Measurements from ENCODE around the gene POLR1F. TPM values are rescaled to one million over a fixed set of nuclear protein-coding genes. Genes with fewer than 3 reads are reported as not detected.

The POLR1F gene
- total RNA-seq, 3 donors from 2014 or later (not counting 1 experiment from before 2014, with no cell fraction given): 25.9 to 38.5 (median 31.3) TPM

DNA sequence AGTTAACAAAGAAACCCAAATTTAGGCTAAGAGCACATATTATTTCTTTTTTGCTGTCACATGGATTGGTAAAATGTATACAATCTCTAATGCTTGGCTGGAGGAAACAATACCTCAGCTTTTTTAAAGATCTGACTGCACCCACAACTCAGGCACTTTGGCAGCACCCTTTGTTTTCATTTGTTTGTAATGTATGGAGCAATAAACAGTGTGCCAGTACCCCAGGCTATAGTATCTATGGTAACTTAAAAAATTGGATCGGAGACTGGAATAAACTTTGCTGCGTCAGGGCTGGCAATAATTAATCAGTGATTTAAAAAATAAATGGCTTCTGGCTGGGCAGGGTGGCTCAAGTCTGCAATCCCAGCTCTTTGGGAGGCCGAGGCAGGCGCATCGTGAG lies 27.2 kb downstream of the POLR1F start:
- 91% methylated on average over 3 of the region's 5 CpGs for WGBS (ENCODE audit: insufficient coverage)
- H3K36me3 Mint-ChIP-seq: no peaks in the 10 kb centered on the region
- DNase-seq (no peak), ATAC-seq (no peak)
- no peak overlapping the region for H3K27ac ChIP-seq (ENCODE audit: low read length)
- no peaks in the 10 kb centered on the region for H3K4me1 Mint-ChIP-seq
- H3K27ac Mint-ChIP-seq: no peak overlapping the region
- intact Hi-C loops (cut with micrococcal nuclease): no loop called here
- no peaks in the 10 kb centered on the region for H3K36me3 ChIP-seq (ENCODE audit: control insufficient read depth, insufficient read depth, low read length)
- no peak overlapping the region for H3K4me3 Mint-ChIP-seq
- no peaks in the 10 kb centered on the region for H3K27me3 Mint-ChIP-seq (ENCODE audit: low read depth in 2 of 2)
- no peaks in the 10 kb centered on the region for H3K27me3 ChIP-seq (ENCODE audit: control insufficient read depth, insufficient read depth, low read length)
- TF ChIP-seq, protein P1, sequence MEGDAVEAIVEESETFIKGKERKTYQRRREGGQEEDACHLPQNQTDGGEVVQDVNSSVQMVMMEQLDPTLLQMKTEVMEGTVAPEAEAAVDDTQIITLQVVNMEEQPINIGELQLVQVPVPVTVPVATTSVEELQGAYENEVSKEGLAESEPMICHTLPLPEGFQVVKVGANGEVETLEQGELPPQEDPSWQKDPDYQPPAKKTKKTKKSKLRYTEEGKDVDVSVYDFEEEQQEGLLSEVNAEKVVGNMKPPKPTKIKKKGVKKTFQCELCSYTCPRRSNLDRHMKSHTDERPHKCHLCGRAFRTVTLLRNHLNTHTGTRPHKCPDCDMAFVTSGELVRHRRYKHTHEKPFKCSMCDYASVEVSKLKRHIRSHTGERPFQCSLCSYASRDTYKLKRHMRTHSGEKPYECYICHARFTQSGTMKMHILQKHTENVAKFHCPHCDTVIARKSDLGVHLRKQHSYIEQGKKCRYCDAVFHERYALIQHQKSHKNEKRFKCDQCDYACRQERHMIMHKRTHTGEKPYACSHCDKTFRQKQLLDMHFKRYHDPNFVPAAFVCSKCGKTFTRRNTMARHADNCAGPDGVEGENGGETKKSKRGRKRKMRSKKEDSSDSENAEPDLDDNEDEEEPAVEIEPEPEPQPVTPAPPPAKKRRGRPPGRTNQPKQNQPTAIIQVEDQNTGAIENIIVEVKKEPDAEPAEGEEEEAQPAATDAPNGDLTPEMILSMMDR (IDR thresholded peaks at IDR 0.05): no peak
- H3K9me3 ChIP-seq (ENCODE audit: control insufficient read depth, insufficient read depth, low read length): no peaks in the 10 kb centered on the region
- H3K4me3 ChIP-seq (ENCODE audit: low read length): no peak overlapping the region
- H3K4me1 ChIP-seq (ENCODE audit: control insufficient read depth, insufficient read depth, low read length): no peaks in the 10 kb centered on the region
- peaks cover 6% of the 10 kb centered on the region in 2 donors for H3K9me3 Mint-ChIP-seq

DNA sequence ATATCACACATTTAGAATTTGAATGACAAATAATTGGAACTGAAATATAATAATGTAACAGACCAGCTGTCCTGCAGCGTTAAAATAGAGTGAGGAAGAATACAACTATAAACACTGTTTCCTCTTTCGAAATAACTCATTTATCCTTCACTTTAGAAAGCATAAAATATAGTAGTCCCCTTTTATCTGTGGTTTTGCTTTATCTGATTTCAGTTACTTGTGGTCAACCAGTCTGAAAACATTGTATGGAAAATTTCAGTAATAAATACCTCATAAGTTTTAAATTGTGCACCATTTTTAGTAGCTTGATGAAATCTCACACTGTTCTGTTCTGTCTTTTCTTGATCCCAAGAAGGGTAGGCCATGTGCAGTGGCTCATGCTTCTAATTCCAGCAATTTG lies 31.7 kb downstream of the POLR1F start:
- TF ChIP-seq, protein P1 (IDR thresholded peaks at IDR 0.05): no peak
- no peak overlapping the region for H3K27ac ChIP-seq (ENCODE audit: low read length)

DNA sequence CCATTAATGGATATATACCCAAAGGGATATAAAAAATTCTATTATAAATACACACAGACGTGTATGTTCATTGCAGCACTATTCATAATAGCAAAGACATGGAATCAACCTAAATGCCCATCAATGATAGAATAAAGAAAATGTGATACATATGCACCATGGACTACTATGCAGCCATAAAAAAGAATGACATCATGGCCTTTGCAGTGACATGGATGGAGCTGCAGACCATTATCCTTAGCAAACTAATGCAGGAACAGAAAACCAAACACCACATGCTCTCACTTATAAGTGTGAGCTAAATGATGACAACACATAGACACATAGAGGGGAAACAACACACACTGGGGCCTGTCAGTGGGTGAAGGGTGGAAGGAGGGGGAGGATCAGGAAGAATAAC lies 33.0 kb downstream of the POLR1F start:
- no peak overlapping the region for H3K27ac Mint-ChIP-seq
- H3K4me1 ChIP-seq (ENCODE audit: control insufficient read depth, insufficient read depth, low read length): no peaks in the 10 kb centered on the region
- intact Hi-C loops (cut with micrococcal nuclease): no loop called here
- no peak overlapping the region for H3K27ac ChIP-seq (ENCODE audit: low read length)
- DNase-seq (no peak), ATAC-seq (no peak)
- no peak overlapping the region for H3K4me3 Mint-ChIP-seq
- H3K9me3 Mint-ChIP-seq: no peaks in the 10 kb centered on the region
- H3K27me3 ChIP-seq (ENCODE audit: control insufficient read depth, insufficient read depth, low read length): no peaks in the 10 kb centered on the region
- H3K36me3 ChIP-seq (ENCODE audit: control insufficient read depth, insufficient read depth, low read length): no peaks in the 10 kb centered on the region
- 100% methylated on average over 1 of the region's 1 CpG for WGBS (ENCODE audit: insufficient coverage)
- TF ChIP-seq, protein P1 (IDR thresholded peaks at IDR 0.05): no peak
- H3K27me3 Mint-ChIP-seq (ENCODE audit: low read depth in 2 of 2): no peaks in the 10 kb centered on the region
- H3K4me1 Mint-ChIP-seq: no peaks in the 10 kb centered on the region
- no peaks in the 10 kb centered on the region for H3K9me3 ChIP-seq (ENCODE audit: control insufficient read depth, insufficient read depth, low read length)
- no peak overlapping the region for H3K4me3 ChIP-seq (ENCODE audit: low read length)
- no peaks in the 10 kb centered on the region for H3K36me3 Mint-ChIP-seq

More for the DNA sequence above, 31.7 kb downstream of the POLR1F start:
- no peak overlapping the region for H3K4me3 ChIP-seq (ENCODE audit: low read length)
- H3K9me3 ChIP-seq (ENCODE audit: control insufficient read depth, insufficient read depth, low read length): no peaks in the 10 kb centered on the region
- WGBS (ENCODE audit: insufficient coverage): no CpG with 5 or more reads among the region's 2 CpGs
- Mint-ChIP-seq H3K9me3 (no peaks in the 10 kb centered on the region), H3K4me1 (no peaks in the 10 kb centered on the region), H3K27ac (no peak overlapping the region), H3K4me3 (no peak overlapping the region), H3K36me3 (no peaks in the 10 kb centered on the region), H3K27me3 (ENCODE audit: low read depth in 2 of 2) (no peaks in the 10 kb centered on the region)
- intact Hi-C loops (cut with micrococcal nuclease): no loop called here
- ATAC-seq: no peak
- H3K4me1 ChIP-seq (ENCODE audit: control insufficient read depth, insufficient read depth, low read length): no peaks in the 10 kb centered on the region
- no peaks in the 10 kb centered on the region for H3K27me3 ChIP-seq (ENCODE audit: control insufficient read depth, insufficient read depth, low read length)
- DNase-seq: no peak
- H3K36me3 ChIP-seq (ENCODE audit: control insufficient read depth, insufficient read depth, low read length): no peaks in the 10 kb centered on the region

DNA sequence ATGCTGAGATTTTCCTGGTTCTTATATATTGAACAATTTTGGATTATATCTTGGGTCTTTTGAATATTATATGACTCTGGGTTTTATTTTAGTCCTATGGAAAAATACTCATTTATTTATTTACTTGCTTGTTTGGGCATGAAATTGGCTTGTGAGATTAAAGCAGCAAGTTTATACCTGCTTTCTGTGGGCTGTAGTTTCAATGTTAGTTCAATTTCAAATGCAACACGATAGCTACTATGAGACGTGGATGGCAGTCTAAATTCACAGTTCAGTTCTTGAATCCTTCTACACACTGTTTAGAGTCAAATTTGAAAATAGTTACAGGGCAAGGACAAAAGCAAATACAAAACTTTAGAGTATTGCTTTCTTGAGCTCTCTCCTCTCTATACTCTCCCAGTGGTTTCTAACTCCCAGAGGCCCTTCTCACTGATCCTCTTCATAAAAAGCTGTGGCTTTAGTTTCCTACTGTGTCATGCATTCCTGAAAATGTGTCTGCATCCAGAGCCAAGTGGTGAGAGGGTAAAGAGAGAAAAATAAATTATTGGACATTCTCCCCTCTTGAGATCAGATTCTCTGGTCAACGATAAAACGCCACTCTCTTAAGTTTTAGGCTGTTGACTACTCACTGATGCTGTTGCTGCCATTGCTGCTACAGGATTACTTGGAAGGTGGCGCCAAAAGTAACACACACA lies 34.4 kb downstream of the POLR1F start:
- no peak overlapping the region for H3K27ac ChIP-seq (ENCODE audit: low read length)
- no peaks in the 10 kb centered on the region for H3K4me1 Mint-ChIP-seq
- no peaks in the 10 kb centered on the region for H3K27me3 ChIP-seq (ENCODE audit: control insufficient read depth, insufficient read depth, low read length)
- H3K9me3 ChIP-seq (ENCODE audit: control insufficient read depth, insufficient read depth, low read length): no peaks in the 10 kb centered on the region
- H3K27ac Mint-ChIP-seq: no peak overlapping the region
- intact Hi-C loops (cut with micrococcal nuclease): no loop called here
- no peaks in the 10 kb centered on the region for H3K36me3 ChIP-seq (ENCODE audit: control insufficient read depth, insufficient read depth, low read length)
- no peaks in the 10 kb centered on the region for H3K36me3 Mint-ChIP-seq
- no peaks in the 10 kb centered on the region for H3K4me1 ChIP-seq (ENCODE audit: control insufficient read depth, insufficient read depth, low read length)
- H3K4me3 Mint-ChIP-seq: no peak overlapping the region
- H3K27me3 Mint-ChIP-seq (ENCODE audit: low read depth in 2 of 2): no peaks in the 10 kb centered on the region
- H3K9me3 Mint-ChIP-seq: no peaks in the 10 kb centered on the region
- no peak for DNase-seq
- no peak for ATAC-seq
- TF ChIP-seq, protein P1 (IDR thresholded peaks at IDR 0.05): no peak
- no peak overlapping the region for H3K4me3 ChIP-seq (ENCODE audit: low read length)
- WGBS (ENCODE audit: insufficient coverage): 87% methylated on average over 5 of the region's 5 CpGs
